Small intestine (tissue), 7 donors: ENCODE measurements around the gene LTB4R2. TPM values are rescaled to one million over a fixed set of nuclear protein-coding genes. Genes with fewer than 3 reads are reported as not detected.

ENCODE experiments used
- DNase-seq, 2 donors: peaks; one replicate each; pipeline versions ENCODE4 v3.0.0 to v3.0.0-alpha.2; 2013
- FAIRE-seq: peaks from 2 replicates; lab custom pipeline; 2012; peaks lifted over from hg19 to GRCh38; lab: Jason Lieb, UNC
- H3K27ac ChIP-seq, 3 donors: one replicate each; pipeline ENCODE4 v1.5.1; 2013; ENCODE audit warnings: low read length in 2 of 3, mild to moderate bottlenecking in 2 of 3, control low read depth in 1 of 3, inconsistent platforms in 1 of 3, low read depth in 1 of 3, moderate library complexity in 1 of 3
- H3K27me3 ChIP-seq, 3 donors: one replicate each; pipeline ENCODE4 v1.6.1; 2013; ENCODE audit warnings: low read length in 3 of 3, inconsistent platforms in 1 of 3; ENCODE audit not compliant: control insufficient read depth in 3 of 3, insufficient read depth in 3 of 3
- H3K36me3 ChIP-seq, 3 donors: one replicate each; pipeline ENCODE4 v1.6.1; 2013; ENCODE audit warnings: low read length in 3 of 3, inconsistent platforms in 1 of 3, low read depth in 1 of 3, mild to moderate bottlenecking in 1 of 3, moderate library complexity in 1 of 3; ENCODE audit not compliant: control insufficient read depth in 3 of 3, insufficient read depth in 2 of 3
- H3K4me1 ChIP-seq, 3 donors: one replicate each; pipeline ENCODE4 v1.6.1; 2013; ENCODE audit warnings: low read length in 2 of 3, inconsistent platforms in 1 of 3, low read depth in 1 of 3, mild to moderate bottlenecking in 1 of 3, moderate library complexity in 1 of 3; ENCODE audit not compliant: control insufficient read depth in 3 of 3, insufficient read depth in 2 of 3
- H3K4me3 ChIP-seq, 3 donors: one replicate each; pipeline ENCODE4 v1.5.1; 2013; ENCODE audit warnings: low read length in 3 of 3, control low read depth in 1 of 3, inconsistent platforms in 1 of 3, low read depth in 1 of 3, mild to moderate bottlenecking in 1 of 3, moderate library complexity in 1 of 3
- H3K9me3 ChIP-seq, 2 donors: one replicate each; pipeline ENCODE4 v1.6.1; 2013; ENCODE audit warnings: low read depth in 1 of 2, low read length in 1 of 2; ENCODE audit not compliant: control insufficient read depth in 2 of 2, insufficient read depth in 1 of 2
- WGBS, 3 donors: extraction: QIAGEN DNeasy Blood & Tissue Kit; methylation state at CpG; one replicate each; pipeline ENCODE4 v1.1.7; 2013; 5-methylcytosine and 5-hydroxymethylcytosine counted together
- polyA plus RNA-seq, 4 donors: library from polyadenylated mRNA; stranded (reverse) in 3 of 4; unstranded in 1 of 4; fragments of 200-250 nt in 3 of 4; fragments of 120-200 nt in 1 of 4; gene quantifications; one replicate each; pipeline versions ENCODE4 v1.2.1 to v1.2.3, GENCODE V29; 2013
- donor health status: healthy with polysubstance abuse.
- donor health status: control.
- donor health status: control.
- donor health status: Bipolar disorder and iron deficiency.
- donor health status: healthy.

Gene LTB4R2
- polyA plus RNA-seq, 4 donors, result 0.89 to 4.7 (median 2.3) TPM

DNA sequence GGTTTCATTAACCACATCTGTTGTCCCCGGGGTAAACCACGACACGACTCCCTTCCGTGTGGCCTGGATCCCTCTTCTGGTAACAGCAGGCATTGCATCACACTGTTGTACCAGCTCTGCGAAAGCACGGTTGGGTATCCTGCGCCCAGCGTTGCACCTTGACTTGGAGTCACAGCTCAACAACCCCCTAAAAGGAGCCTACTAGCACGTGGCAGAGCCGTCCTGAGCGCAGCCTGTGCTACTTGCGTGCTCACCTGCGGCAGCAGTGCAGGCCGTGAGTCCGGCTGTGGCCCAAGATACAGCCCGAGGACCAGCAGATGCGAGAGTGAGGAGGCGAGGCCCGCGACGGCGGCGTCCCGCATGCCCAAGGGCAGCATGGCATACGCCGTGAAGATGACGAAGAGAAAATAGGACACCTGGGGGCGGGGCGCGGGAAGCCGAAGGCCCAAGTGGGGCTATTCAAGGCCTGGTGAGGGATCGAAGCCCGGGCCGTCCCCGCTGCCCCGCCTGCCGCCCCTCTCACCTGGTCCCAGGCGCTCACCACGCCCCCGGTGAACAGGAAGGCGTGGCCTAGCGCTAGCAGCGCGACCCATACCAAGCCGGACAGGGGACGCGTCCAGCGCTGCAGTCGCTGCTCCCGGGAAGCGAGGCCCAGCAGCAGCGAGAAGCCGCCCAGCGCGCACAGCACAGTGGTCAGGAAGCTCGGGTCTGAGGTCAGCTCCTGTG, 22.5 kb downstream of the LTB4R2 start:
- peak; percentile 84 to 88 for DNase-seq
- Histone ChIP-seq H3K9me3 (no peaks in the 10 kb centered on the region), H3K27me3 (peaks cover 0 to 59% (median 0%) of the 10 kb centered on the region in 3 donors), H3K36me3 (peaks cover 0 to 18% (median 7%) of the 10 kb centered on the region in 3 donors), H3K27ac (peak overlapping the region in 1 of 3 donors; percentile 55), H3K4me1 (peaks cover 0 to 33% (median 15%) of the 10 kb centered on the region in 3 donors), H3K4me3 (peak overlapping the region in 2 of 3 donors; percentile 34 to 35)
- FAIRE-seq, result no peak
- WGBS, 3 donors, result 6 to 13% (median 7%) methylated on average over 53 to 56 of the region's 56 CpGs

DNA sequence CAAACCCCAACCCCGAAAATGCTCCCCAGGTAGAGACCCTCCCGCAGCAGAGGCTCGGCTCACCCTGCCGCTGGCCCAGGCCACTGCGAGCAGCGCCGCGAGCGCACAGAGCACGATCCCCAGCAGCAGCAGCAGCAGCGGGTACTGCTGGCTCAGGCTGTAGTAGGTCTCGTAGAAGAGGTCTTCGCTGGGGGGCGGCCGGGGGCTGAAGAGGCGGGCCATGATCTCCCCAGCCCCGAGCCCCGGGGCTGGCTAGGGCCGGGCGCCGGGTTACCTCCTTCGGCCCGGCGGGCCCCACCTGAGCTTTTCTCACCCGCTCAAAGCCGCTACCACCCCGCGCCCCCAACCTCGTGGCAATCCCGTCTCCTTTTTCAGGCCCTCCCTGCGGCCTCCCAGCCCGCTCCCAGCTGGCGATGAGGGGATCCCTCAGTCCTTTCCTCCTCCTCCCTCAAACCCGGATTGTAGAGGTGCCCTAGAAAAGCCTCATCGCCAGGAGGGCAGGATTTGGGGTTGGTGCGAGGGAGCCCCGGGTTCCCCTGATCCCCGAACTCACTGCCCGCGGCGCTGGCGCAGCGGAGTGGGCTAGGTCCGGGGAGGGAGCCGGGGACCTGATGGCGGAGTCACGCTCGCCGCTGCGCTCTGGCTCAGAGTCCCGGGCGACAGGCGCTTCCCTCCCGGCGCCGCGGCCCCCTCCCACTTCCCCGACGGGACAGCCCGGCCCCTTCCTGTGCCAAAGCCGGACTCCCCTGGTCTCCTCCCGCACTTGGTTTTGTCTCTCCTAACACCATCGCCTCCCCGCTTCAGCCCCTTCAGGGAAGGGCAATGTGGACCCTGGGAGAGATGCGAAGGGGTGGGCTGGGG, 24.7 kb downstream of the LTB4R2 start, which contains the start of gene ADCY4:
Gene ADCY4 (minus strand): TSS at position 641 of the 861 bp plus-strand sequence. CDS start 419 bp downstream, at position 222.
- FAIRE-seq, result no peak
- 5 to 10% (median 6%) methylated on average over 44 to 65 of the region's 65 CpGs for WGBS, 3 donors
- H3K4me3 ChIP-seq, result peak within 1 kb of the TSS; percentile 16 to 34 (median 33)
- peak in 1 of 2 donors; percentile 39 for DNase-seq
- peak within 1 kb of the TSS in 1 of 3 donors; percentile 69 for H3K27ac ChIP-seq
- H3K9me3 ChIP-seq, result no peaks in the 10 kb centered on the region
- H3K27me3 ChIP-seq, result peaks cover 0 to 63% (median 0%) of the 10 kb centered on the region in 3 donors
- peaks cover 0 to 32% (median 7%) of the 10 kb centered on the region in 3 donors for H3K36me3 ChIP-seq
- peaks cover 4 to 39% (median 24%) of the 10 kb centered on the region in 3 donors for H3K4me1 ChIP-seq

DNA sequence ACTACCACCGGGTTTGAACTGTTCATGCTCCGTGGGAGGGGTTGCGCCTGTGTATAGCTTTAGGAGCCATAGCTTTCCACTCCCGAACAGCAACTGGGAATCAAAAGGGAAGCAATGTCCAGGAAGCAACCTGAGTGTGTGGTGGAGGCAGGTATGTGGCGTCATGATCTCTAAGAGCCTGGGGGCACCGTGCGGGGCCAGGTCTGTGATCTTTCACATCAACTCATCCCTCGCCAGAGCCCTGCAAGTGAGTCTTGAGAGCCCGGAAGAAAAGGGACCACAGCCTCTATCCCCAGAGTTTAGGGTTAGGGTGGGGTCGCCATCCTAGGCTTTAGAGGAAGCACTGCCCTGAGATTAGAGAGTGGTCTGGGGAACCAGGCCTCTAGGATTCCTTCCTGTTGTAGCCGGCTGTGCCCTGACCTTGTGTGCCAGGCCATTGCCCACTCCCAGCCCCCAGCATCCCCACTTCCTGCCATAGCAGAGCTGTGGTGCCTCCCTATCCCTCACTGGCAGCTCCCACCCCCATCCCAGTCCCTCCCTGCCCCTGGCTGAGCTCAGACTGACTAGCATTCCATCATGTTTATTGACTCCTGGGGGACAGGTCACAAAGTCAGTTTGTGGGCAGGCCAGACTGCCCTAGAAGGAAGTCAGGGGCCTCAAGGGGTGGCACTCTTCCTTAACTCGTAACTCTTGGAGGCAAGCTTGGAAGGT, 25.7 kb downstream of the LTB4R2 start:
- Histone ChIP-seq H3K27me3 (peaks cover 0 to 55% (median 0%) of the 10 kb centered on the region in 3 donors), H3K4me3 (no peak overlapping the region), H3K27ac (peak overlapping the region in 1 of 3 donors; percentile 15), H3K36me3 (peaks cover 0 to 32% (median 7%) of the 10 kb centered on the region in 3 donors), H3K4me1 (peaks cover 4 to 44% (median 24%) of the 10 kb centered on the region in 3 donors), H3K9me3 (no peaks in the 10 kb centered on the region)
- DNase-seq, result no peak
- FAIRE-seq, result no peak
- 78 to 81% (median 81%) methylated on average over 12 of the region's 12 CpGs for WGBS, 3 donors

DNA sequence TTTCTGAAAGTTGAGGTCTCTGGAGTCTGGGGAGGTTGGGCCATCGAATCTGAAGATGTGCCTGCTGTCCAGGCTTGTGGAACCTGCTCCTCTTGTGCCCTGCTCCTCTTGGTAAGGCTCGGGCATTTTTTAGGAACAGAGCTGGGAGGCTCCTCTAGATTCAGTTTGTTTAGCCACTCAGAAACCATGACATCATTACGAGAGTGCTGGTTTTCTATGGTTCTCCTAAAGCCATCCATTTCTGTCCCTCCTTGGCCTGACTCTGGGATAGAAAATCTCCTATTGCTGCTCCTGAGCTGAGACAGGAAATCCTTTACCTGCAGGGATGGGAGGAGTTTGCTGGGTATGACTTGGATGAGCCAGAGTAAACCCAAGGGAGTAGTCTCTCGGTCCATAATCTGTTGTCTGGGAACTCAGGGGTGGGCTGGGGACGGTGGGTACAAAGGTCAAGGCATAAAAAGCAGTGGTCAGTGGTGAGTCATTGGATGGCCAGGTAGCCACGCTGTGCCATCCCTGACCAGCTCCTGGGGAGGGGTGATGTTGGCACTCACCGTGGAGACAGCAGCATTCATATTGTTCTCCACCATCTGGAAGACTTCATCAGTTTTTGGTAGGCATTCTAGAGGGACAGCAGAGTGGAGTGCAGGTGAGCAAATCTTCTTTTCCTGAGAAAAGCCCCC, 27.3 kb downstream of the LTB4R2 start:
- Histone ChIP-seq H3K4me1 (peaks cover 4 to 36% (median 24%) of the 10 kb centered on the region in 3 donors), H3K27ac (no peak overlapping the region), H3K4me3 (no peak overlapping the region), H3K27me3 (peaks cover 0 to 43% (median 0%) of the 10 kb centered on the region in 3 donors), H3K36me3 (peaks cover 0 to 32% (median 7%) of the 10 kb centered on the region in 3 donors), H3K9me3 (no peaks in the 10 kb centered on the region)
- DNase-seq, result no peak
- no peak for FAIRE-seq
- 80 to 89% (median 81%) methylated on average over 7 of the region's 7 CpGs for WGBS, 3 donors

DNA sequence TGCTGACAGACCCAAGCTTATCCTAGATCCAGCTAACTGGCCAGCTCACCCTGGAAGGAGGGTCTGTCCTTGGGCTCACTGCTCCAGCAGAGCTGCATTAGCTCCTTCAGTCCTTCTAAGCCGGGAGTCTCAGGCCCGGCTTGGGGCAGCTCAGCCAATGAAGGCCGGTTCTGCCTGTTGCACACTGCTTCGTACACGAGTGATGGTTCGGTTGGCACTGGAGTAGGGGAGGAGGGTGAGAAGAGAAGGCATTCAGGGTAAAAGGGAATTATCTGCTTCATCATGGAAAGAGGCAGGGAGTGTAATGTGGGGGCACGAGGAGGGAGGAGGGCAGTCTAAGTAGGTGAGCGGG, 27.9 kb downstream of the LTB4R2 start:
- FAIRE-seq, result no peak
- Histone ChIP-seq H3K4me1 (peaks cover 4 to 31% (median 20%) of the 10 kb centered on the region in 3 donors), H3K9me3 (no peaks in the 10 kb centered on the region), H3K27me3 (peaks cover 0 to 37% (median 0%) of the 10 kb centered on the region in 3 donors), H3K36me3 (peaks cover 0 to 32% (median 7%) of the 10 kb centered on the region in 3 donors), H3K27ac (no peak overlapping the region), H3K4me3 (no peak overlapping the region)
- WGBS, 3 donors, result 91 to 93% (median 91%) methylated on average over 8 of the region's 8 CpGs
- DNase-seq, result no peak

DNA sequence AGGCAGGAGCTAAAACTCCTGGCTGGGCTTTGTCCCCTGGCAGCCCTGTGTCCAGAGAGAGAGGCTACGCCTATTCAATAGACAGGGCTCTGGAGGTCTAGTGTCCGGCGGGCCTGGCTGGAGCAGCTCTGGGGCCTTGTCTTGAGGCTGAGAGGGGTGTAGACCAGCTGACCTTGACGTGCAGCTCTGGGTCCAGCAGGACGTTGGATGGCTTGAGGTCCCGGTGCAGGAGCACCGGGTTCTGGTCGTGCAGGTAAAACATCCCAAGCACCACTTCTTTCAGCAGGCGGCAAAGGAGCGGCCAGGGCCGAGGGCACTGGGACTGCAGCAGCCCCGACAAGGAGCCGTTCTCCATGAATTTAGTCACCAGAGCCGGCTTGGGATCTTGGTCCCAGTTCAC, 28.9 kb downstream of the LTB4R2 start:
- H3K27ac ChIP-seq, result peak overlapping the region in 1 of 3 donors; percentile 82
- peaks cover 0 to 32% (median 7%) of the 10 kb centered on the region in 3 donors for H3K36me3 ChIP-seq
- no peak for DNase-seq
- H3K27me3 ChIP-seq, result peaks cover 0 to 28% (median 0%) of the 10 kb centered on the region in 3 donors
- WGBS, 3 donors, result 51 to 73% (median 58%) methylated on average over 14 of the region's 14 CpGs
- H3K4me3 ChIP-seq, result peak overlapping the region; percentile 54 to 91 (median 62)
- H3K9me3 ChIP-seq, result no peaks in the 10 kb centered on the region
- FAIRE-seq, result no peak
- H3K4me1 ChIP-seq, result peaks cover 4 to 26% (median 17%) of the 10 kb centered on the region in 3 donors

DNA sequence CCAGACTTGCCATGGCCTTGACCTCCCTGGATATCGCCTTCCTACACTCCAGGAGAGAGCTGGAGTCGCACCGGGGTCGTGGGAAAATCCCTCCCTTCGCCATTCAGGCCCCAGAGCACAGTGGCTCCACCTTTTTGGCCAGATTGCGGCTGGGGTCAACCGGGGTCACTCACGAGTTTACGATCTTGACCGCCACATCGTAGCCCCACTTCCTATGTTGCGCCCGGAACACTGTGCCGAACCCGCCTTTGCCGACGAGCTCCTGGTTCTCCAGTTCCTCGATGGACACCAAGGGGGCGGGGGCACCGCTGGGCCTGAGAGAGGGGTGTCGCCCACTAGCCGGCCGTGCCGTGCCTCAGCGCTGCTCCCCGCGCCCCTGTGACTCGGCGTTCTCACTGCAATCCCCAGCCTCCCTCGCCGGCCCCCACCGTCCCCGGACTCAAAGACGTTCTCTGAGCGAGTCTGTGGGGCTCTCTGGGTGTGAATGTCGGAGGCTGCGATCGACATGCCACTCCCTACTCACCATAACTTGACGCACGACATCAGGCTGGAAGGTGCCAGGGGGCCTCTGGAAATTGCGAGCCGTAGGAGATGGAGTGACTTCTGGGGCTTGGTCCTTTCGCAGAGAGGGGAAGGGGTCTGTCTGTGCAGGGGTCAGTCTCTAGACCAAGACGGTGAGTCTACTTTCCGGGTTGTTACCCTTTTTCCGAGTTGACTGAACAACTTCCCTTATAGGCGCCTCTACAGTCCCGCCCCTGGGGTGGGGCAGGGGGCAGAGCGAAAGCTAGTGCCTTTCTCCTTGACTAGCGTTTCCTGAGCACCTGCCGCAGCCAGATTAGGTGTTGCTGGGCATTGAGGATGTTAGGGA, 29.6 kb downstream of the LTB4R2 start, which contains the start of gene RIPK3:
Gene RIPK3 (minus strand): TSS at position 708 of the 868 bp plus-strand sequence. CDS start 165 bp downstream, at position 543.
- Histone ChIP-seq H3K27me3 (peaks cover 0 to 21% (median 0%) of the 10 kb centered on the region in 3 donors), H3K9me3 (no peaks in the 10 kb centered on the region), H3K36me3 (peaks cover 0 to 32% (median 7%) of the 10 kb centered on the region in 3 donors), H3K4me1 (peaks cover 4 to 21% (median 10%) of the 10 kb centered on the region in 3 donors), H3K4me3 (peak within 1 kb of the TSS; percentile 54 to 91 (median 62)), H3K27ac (peak within 1 kb of the TSS; percentile 44 to 82 (median 62))
- DNase-seq, result peak; percentile 91 to 92
- FAIRE-seq, result no peak
- WGBS, 3 donors, result 1 to 7% (median 4%) methylated on average over 51 of the region's 51 CpGs
